Eye (tissue), 1 donor: ENCODE measurements around the gene C5.
"Not testable (repeated sequence)": the region's sequence is repeated elsewhere in the genome, so short reads cannot be mapped to it uniquely, and the experiment has no call there.

ENCODE experiments used
- DNase-seq: peaks from one replicate; pipeline ENCODE4 v3.0.0-alpha.2; 2015

The C5 gene

DNA sequence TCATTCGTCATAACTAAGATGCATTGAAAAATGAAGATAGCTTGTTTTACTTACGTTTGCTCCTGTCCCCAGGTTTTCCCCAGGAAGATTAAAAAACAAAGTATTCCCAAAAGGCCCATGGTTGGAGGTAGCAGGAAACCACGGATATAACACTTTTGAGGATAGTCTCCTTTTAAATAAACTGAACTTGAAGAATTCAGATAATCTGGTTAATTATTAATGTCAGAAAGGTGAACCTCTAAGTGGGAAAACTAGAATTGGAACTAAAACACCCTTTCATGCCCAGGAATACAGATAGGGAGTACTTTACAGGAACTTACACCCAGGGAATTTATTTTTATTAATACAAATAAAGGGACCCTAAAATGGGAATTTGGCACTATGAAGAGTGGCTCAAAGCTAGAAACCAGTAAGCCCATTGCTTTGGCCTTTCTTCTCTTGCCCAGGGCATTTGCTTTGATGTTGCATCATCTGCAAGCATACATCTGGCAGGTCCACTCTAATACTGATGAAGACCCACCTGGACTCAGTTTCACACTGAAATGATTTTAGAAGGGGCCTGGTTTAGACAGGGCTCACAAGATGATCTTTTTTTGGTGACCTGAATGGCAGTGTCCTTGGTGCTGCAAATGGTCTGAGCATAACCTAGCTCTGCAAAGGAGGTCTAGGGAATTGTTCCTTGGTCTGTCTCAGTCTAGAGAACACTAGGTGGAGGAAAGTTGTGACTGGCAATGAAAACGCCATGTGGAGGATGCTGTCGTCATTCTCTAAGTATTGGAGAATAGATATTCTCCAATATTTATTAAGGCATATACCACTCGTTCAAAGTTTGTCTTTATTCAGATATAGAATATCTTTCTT lies at the start of gene C5:
TSS of gene C5 (minus strand) at position 148 of the 861 bp plus-strand sequence. CDS start at position 119, 29 bp downstream.
- no peak for DNase-seq

DNA sequence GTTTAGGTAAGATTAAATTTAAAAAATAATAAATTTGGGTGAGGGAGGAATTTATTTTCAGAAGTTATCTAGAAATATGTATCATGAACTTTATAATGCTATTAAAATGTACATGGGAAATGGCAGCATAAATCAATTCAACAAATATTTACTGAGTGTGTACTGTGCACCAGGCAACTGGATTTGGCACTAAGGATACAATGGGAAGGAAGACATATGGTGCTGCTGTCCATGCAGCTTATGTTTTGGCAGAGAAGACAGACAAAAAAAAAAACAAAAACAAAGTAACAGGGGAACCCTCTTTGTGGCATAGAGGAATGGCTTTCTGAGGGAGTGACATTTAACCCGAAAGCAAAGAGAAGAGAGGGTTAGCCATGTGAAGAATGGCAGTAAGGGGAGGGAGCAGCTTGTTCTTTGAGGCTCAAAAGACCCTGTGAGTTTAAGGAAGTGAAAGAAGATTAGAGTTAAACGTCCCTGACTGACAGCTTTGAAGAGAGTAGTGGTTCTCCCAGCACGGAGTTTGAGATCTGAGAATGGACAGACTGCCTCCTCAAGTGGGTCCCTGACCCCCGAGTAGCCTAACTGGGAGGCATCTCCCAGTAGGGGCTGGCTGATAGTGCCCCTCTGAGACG lies 48.6 kb upstream of the C5 start:
- DNase-seq, result no peak

DNA sequence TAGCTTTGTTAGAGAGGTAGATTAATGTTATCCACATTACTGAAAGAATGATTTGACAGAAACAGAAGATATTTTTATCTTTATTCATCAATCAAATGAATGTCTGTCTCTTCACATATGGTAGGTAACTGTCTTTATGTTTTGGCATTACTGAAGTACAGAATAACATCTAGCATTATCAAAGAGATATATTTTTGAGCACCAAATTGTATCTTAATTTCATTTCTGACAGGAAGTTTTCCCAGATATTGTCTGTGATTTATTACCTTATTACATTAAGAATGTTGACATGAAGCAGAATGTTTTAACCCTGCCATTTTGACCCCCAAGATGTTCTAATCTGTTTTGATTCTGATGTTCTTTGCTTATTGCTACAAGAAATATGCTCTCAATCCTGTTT lies 45.0 kb upstream of the C5 start:
- no peak for DNase-seq

DNA sequence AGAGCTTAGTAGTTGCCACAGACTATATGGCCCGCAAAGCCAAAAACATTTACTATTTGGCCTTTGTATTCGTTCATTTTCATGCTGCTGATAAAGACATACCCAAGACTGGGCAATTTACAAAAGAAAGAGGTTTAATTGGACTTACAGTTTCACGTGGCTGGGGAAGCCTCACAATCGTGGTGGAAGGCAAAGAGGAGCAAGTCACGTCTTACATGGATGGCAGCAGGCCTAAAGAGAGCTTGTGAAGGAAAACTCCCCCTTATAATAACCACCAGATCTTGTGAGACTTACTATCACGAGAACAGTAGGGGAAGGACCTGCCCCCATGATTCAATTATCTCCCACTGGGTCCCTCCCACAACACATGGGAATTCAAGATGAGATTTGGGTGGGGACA lies 40.7 kb upstream of the C5 start:
- not testable (repeated sequence) for DNase-seq

DNA sequence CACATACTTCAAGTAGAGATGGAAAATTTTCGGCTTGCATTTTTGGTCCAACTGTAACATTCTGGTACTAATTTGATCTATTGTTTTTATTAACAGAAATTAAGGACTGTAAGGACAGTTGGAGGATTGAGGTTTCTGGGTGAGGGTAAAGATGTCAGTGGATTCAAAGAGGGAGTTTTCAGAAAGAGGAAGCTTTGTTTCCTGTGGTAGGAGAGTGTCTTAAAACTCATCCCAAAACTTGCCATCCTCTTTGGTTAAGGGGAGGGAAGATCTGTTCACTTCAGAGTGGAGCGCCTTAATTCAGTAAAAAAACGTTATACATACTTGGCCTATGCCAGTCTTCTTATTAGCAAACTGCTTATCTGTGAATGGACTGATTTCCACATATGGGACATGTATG lies 38.5 kb upstream of the C5 start:
- DNase-seq, result no peak

DNA sequence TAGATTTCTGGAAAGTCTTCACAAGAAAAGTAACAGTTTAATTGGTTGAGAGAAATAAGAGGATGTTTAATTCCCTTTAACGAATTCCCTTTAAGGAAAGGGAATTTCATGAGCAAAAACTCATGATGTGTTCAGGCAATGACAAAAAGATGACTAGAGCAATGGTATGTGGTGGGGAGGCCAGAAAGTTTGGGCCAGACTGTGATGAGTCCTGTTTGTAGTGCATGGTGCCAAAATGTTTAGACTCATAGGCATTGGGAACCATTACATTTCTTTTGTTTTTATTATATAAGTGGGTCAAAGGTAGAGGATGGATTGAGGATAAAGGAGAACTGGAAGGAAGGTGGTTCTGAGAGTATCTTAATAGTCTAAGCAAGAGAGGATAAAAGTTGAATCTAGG lies 35.6 kb upstream of the C5 start:
- DNase-seq, result no peak

GRCh38 chr9:121082075-121082474 lies 32.0 kb upstream of the C5 start:
- DNase-seq, result no peak

- no peak for DNase-seq
Observed at GRCh38 chr9:121075251-121076036, 25.4 kb upstream of the C5 start.

DNA sequence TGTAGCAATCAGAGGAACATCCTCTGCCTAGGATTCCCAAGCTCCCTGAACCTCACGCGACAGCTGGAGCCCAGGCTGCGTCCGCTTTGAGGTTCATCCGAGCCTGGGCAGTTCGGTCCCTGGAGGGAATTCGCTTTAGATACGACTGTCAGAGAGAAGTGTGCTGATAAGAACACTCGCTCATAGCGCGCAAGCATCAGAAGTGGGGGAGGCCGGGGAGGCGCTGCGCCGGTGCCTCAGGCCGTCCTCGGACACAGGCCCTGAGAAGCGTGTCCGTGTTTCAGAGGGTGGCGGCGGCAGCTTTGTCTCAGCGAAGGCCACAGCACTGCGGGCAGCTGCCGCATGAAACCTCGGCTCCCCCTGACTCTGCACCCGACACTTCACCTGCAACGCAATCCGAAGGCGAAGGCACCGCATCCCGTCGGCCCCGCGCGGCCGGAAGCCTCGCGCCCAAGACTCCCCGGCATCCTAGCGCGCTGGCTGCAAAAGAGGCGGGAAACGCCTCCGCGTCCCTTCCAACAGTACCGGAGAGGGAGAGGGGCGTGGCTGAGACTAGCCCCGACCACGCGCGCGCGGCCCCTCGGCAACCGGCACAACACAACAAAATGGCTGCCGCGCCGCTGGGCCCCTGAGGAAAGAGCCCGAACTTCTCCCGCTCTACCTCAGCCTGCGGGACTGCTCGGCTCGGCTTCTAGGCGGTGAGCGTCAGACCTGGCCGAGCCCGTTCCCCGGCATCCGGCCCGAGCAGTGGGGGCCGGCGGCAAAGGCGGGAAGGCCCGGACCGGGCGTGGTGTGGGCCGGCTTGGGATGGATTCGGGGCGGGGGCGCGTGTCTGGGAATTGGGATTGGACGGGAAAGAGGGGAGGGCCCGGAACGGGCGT lies 24.5 kb upstream of the C5 start, which contains the start of gene CNTRL:
TSS of gene CNTRL (plus strand) at position 586 of the 881 bp plus-strand sequence. CDS start 13,372 bp downstream, outside the sequence.
- peak; percentile 97 for DNase-seq

GRCh38 chr9:121073038-121073437 lies 23.0 kb upstream of the C5 start:
- DNase-seq, result peak; percentile 77

GRCh38 chr9:121071756-121072421 lies 21.8 kb upstream of the C5 start:
- peak; percentile 22 for DNase-seq

- no peak for DNase-seq
Observed at GRCh38 chr9:121071370-121071755, 21.3 kb upstream of the C5 start.

- no peak for DNase-seq
Observed at GRCh38 chr9:121069396-121069795, 19.3 kb upstream of the C5 start.

- no peak for DNase-seq
Observed at GRCh38 chr9:121067640-121068039, 17.6 kb upstream of the C5 start.

GRCh38 chr9:121066850-121067249 lies 16.8 kb upstream of the C5 start:
- DNase-seq, result no peak

- DNase-seq, result peak; percentile 84
Observed at GRCh38 chr9:121059998-121060636, 10.0 kb upstream of the C5 start.

- no peak for DNase-seq
Observed at GRCh38 chr9:121059513-121059912, 9.4 kb upstream of the C5 start.

DNA sequence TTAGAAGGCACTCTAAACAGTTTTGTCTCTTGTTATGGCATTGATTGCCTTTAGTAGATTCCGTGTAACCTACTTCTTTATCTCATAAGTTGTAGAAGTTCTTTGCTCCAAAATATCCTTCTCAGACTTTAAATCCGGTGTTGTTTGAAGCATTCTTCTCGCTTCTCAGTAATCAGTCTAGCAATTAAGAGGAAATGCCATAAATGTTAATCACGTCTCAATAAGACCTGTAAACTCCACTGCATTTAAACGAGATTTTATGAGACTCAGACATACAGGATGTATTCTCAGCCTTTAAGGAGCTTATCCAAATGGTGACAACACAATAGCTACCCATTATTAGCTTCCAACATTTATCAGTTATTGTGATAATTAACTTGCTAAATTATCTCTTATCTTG lies 7.7 kb upstream of the C5 start:
- no peak for DNase-seq

DNA sequence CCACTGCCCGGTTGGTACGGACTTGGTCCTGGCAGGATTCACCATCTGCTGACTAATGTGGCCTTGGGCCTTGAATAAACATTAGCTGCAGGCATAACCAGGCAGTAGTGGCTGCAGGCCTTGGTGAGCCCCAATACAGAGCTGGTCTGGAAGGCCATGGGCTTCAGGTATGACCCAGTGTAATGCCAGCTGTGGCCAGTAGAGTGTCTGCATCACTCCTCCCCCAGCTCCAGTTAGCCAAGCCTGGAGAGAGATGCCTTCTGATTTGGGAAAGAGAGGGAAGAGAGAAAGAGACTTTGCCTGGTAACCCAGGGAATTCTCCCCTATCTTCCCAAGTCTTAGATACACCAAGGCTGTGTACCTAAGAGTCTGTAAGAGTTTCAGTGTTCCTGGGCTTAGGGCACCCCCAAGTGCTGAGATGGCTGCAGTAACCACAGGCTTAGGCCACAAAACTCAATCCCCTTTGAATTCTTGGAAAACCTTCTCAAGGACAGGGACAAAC lies 5.6 kb upstream of the C5 start:
- no peak for DNase-seq

DNA sequence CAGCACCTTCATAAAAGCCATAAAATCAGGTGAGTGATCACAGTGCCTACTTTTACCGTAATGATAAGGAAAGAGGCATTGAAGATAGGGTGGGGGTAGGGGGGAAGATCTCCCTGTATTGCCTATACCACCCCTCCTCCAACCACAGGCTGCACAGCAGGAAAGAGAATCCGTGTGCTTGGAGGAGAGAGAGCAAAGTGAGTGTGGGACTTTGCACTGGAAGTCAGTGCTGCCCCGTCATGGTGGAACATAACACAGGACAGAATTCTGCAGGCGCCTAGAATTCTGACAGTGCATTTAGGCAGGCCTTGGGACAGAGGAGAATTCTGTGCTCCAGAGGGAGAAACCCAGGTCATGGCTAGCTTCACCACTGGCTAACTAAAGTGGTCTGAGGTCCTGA lies 3.5 kb upstream of the C5 start:
- DNase-seq, result no peak

DNA sequence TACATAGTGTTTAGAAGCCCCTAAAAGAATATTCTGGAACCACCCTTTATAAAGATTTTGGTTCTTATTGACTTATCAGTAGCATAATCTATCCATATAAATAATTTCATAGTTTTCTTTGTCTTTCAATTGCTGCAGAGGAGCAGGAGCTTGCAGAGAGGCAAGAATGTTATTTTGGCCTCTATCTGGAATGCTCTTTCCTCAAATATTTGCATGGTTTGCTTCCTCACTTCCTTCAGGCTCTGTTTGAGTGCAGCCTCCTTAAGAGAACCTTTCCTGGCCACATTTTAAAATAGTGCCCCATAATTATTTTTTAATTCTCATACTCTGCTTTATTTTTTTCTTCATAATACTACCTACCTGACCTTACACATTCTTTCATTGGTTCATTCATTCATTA lies 1.5 kb downstream of the C5 start:
- no peak for DNase-seq
